Measurements from ENCODE around the gene RFX5. TPM values are rescaled to one million over a fixed set of nuclear protein-coding genes. Genes with fewer than 3 reads are reported as not detected.
A peak's percentile ranks its signal among the peaks of the same experiment; 100 is the strongest.

RFX5 gene
- total and polyA plus RNA-seq, 9 of the 15 experiments (the other 6 are each of a cell fraction or from before 2014, with no cell fraction given) = 3.8 to 48.2 (median 32.2) TPM

DNA sequence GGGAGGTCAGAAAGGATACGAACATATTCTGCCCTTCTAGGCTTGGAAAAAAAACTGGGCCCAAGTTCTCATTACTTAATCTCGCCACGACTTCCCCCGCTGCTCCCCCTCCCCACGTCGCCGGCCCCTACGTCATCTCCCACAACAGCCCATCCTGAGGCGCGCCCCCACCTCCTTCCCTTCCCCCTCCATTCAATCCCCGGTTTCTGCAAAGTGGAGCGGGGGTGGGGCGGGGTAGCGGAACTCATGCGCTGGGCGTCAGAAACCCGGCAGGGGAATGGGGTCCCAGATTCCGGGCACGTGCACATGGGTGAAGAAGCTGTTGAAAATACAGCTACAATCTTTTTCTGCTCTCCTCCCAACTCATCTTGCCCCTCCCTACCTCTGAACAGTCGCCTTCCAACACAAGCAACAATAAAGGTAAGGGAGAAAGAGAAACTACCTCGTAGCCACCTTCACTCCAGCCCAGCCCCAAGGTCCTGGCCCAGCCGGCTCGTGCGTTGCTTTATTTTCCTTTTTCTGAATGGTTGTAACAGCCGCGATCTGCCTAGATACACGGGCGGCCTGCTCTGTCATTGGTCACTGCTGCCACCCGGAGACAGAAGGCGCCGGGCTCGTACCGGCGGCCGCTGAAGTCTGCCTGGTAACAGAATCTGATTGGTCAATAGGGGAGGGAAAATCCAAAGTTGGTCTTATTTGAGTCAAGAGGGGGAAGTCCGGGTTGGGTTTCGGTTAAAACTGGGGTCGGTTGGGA, at the start of gene RFX5 (continued):
- TF ChIP-seq YBX1 (IDR thresholded peaks at IDR 0.05) (no peak), BRF1 (IDR thresholded peaks at IDR 0.05; ENCODE audit: borderline replicate concordance, extremely low read depth, insufficient read length) (no peak), TAF9B (IDR thresholded peaks at IDR 0.05; ENCODE audit: partially characterized antibody) (peak; percentile 68), ZNF707 (CRISPR knock-in tag; conservative IDR thresholded peaks at IDR 0.05) (no peak), ZSCAN29 (IDR thresholded peaks at IDR 0.05) (no peak), TOE1 (IDR thresholded peaks at IDR 0.05; ENCODE audit: borderline replicate concordance) (peak; percentile 61), TOE1 (CRISPR knock-in tag; IDR thresholded peaks at IDR 0.05; ENCODE audit: borderline replicate concordance, low read depth) (no peak), JUND (IDR thresholded peaks at IDR 0.05; ENCODE audit: borderline replicate concordance, low read depth, low read length) (peak; percentile 24; the same call in 1 of the 2 replicates), JUND (tag; IDR thresholded peaks at IDR 0.05; ENCODE audit: borderline replicate concordance, low read depth, low read length) (peak; percentile 24; the same call in 1 of the 3 replicates), CXXC5 (CRISPR knock-in tag; IDR thresholded peaks at IDR 0.05) (peak; percentile 79), ZBTB17 (CRISPR knock-in tag; IDR thresholded peaks at IDR 0.05) (no peak), ZNF175 (CRISPR knock-in tag; IDR thresholded peaks at IDR 0.05; ENCODE audit: low read depth) (no peak)
- TF ChIP-seq, protein P1, sequence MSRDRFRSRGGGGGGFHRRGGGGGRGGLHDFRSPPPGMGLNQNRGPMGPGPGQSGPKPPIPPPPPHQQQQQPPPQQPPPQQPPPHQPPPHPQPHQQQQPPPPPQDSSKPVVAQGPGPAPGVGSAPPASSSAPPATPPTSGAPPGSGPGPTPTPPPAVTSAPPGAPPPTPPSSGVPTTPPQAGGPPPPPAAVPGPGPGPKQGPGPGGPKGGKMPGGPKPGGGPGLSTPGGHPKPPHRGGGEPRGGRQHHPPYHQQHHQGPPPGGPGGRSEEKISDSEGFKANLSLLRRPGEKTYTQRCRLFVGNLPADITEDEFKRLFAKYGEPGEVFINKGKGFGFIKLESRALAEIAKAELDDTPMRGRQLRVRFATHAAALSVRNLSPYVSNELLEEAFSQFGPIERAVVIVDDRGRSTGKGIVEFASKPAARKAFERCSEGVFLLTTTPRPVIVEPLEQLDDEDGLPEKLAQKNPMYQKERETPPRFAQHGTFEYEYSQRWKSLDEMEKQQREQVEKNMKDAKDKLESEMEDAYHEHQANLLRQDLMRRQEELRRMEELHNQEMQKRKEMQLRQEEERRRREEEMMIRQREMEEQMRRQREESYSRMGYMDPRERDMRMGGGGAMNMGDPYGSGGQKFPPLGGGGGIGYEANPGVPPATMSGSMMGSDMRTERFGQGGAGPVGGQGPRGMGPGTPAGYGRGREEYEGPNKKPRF (IDR thresholded peaks at IDR 0.05; ENCODE audit: low read depth, low read length) = no peak
- TF ChIP-seq, protein P2, sequence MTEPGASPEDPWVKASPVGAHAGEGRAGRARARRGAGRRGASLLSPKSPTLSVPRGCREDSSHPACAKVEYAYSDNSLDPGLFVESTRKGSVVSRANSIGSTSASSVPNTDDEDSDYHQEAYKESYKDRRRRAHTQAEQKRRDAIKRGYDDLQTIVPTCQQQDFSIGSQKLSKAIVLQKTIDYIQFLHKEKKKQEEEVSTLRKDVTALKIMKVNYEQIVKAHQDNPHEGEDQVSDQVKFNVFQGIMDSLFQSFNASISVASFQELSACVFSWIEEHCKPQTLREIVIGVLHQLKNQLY (CRISPR knock-in tag; conservative IDR thresholded peaks at IDR 0.05) = no peak
- TF ChIP-seq, protein P3, sequence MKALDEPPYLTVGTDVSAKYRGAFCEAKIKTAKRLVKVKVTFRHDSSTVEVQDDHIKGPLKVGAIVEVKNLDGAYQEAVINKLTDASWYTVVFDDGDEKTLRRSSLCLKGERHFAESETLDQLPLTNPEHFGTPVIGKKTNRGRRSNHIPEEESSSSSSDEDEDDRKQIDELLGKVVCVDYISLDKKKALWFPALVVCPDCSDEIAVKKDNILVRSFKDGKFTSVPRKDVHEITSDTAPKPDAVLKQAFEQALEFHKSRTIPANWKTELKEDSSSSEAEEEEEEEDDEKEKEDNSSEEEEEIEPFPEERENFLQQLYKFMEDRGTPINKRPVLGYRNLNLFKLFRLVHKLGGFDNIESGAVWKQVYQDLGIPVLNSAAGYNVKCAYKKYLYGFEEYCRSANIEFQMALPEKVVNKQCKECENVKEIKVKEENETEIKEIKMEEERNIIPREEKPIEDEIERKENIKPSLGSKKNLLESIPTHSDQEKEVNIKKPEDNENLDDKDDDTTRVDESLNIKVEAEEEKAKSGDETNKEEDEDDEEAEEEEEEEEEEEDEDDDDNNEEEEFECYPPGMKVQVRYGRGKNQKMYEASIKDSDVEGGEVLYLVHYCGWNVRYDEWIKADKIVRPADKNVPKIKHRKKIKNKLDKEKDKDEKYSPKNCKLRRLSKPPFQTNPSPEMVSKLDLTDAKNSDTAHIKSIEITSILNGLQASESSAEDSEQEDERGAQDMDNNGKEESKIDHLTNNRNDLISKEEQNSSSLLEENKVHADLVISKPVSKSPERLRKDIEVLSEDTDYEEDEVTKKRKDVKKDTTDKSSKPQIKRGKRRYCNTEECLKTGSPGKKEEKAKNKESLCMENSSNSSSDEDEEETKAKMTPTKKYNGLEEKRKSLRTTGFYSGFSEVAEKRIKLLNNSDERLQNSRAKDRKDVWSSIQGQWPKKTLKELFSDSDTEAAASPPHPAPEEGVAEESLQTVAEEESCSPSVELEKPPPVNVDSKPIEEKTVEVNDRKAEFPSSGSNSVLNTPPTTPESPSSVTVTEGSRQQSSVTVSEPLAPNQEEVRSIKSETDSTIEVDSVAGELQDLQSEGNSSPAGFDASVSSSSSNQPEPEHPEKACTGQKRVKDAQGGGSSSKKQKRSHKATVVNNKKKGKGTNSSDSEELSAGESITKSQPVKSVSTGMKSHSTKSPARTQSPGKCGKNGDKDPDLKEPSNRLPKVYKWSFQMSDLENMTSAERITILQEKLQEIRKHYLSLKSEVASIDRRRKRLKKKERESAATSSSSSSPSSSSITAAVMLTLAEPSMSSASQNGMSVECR (CRISPR knock-in tag; IDR thresholded peaks at IDR 0.05) = peak; percentile 78
- TF ChIP-seq, protein P4, sequence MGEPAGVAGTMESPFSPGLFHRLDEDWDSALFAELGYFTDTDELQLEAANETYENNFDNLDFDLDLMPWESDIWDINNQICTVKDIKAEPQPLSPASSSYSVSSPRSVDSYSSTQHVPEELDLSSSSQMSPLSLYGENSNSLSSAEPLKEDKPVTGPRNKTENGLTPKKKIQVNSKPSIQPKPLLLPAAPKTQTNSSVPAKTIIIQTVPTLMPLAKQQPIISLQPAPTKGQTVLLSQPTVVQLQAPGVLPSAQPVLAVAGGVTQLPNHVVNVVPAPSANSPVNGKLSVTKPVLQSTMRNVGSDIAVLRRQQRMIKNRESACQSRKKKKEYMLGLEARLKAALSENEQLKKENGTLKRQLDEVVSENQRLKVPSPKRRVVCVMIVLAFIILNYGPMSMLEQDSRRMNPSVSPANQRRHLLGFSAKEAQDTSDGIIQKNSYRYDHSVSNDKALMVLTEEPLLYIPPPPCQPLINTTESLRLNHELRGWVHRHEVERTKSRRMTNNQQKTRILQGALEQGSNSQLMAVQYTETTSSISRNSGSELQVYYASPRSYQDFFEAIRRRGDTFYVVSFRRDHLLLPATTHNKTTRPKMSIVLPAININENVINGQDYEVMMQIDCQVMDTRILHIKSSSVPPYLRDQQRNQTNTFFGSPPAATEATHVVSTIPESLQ (CRISPR knock-in tag; IDR thresholded peaks at IDR 0.05) = no peak

Data from K562 (cell line).